Glutamatergic neuron (in vitro differentiated cells): ENCODE results near the gene SUSD3. TPM values are rescaled to one million over a fixed set of nuclear protein-coding genes. Genes with fewer than 3 reads are reported as not detected.
A peak's percentile ranks its signal among the peaks of the same experiment; 100 is the strongest.

Experiments used
- DNase-seq: peaks from one replicate; pipeline ENCODE4 v3.0.0; 2022
- H3K27ac Mint-ChIP-seq: one replicate; pipeline ENCODE4 v1.8.0; 2020; ENCODE audit warnings: mild to moderate bottlenecking, mixed read lengths, inconsistent platforms; ENCODE audit not compliant: unreplicated experiment
- H3K27me3 Mint-ChIP-seq: one replicate; pipeline ENCODE4 v1.8.0; 2020; ENCODE audit warnings: mild to moderate bottlenecking, moderate library complexity, mixed read lengths, inconsistent platforms; ENCODE audit not compliant: unreplicated experiment
- H3K36me3 Mint-ChIP-seq: one replicate; pipeline ENCODE4 v1.8.0; 2020; ENCODE audit warnings: mild to moderate bottlenecking, mixed read lengths, inconsistent platforms; ENCODE audit not compliant: unreplicated experiment
- H3K4me1 Mint-ChIP-seq: one replicate; pipeline ENCODE4 v1.8.0; 2020; ENCODE audit warnings: mild to moderate bottlenecking, low read depth, mixed read lengths, inconsistent platforms; ENCODE audit not compliant: unreplicated experiment
- H3K4me3 Mint-ChIP-seq: one replicate; pipeline ENCODE4 v1.8.0; 2020; ENCODE audit warnings: mild to moderate bottlenecking, mixed read lengths, inconsistent platforms; ENCODE audit not compliant: unreplicated experiment
- H3K9me3 Mint-ChIP-seq: one replicate; pipeline ENCODE4 v1.8.0; 2020; ENCODE audit warnings: mild to moderate bottlenecking, moderate library complexity, mixed read lengths, inconsistent platforms; ENCODE audit not compliant: unreplicated experiment
- total RNA-seq: library from RNA; stranded (reverse); fragmentation: NEBNext Ultra II Directional; extraction: Animal tissue kit (Norgen Biotek cat#: 25700); gene quantifications from one replicate; pipeline ENCODE4 v1.2.1, GENCODE V29; 2021; ENCODE audit not compliant: unreplicated experiment
- TF ChIP-seq, protein P1 (sequence below): fragments of 200-600 bp; sonication (generic); IDR thresholded peaks from one replicate; pipeline ENCODE4 v1.5.0; 2021; ENCODE audit not compliant: partially characterized antibody, unreplicated experiment

The SUSD3 gene
- total RNA-seq, 1 donor from 2014 or later: not detected

DNA sequence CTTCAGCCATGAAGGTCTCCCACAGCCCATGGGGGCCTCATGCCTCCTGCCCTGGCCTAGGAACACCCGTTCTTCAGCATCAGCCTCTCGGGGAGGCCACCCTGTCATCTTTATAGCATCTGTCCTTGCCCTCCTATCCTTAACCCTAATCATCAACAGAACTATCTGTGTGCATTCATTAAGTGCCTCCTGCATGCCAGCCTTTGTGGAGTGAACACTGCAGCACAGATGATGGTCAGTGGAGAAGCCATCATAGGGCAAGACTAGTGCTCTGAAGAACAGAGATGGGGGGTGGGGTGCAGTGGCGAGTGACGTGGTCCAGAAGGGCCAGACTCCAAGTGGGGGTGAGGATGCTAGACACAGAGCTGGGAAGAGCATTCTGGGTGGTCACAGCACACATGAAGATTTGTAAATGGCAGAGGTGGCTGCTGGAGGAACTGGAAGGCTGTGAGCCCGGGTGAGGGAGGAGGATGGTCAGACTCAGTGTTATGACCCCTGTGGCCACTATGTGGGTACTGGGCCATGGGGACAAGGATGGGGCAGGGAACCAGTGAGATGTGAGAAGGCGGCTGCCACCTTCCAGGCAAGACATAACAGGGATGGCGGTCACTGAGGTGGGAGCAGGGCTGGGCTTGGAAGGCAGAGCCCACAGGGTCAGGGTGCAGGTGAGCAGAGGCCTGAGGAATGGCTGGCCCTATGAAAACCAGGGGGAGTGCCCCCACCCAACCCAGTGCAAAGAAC is 33.9 kb downstream of the SUSD3 start:
- no peak overlapping the region for H3K27ac Mint-ChIP-seq
- peaks cover 8% of the 10 kb centered on the region for H3K9me3 Mint-ChIP-seq
- peak; percentile 11 for DNase-seq
- TF ChIP-seq, protein P1, sequence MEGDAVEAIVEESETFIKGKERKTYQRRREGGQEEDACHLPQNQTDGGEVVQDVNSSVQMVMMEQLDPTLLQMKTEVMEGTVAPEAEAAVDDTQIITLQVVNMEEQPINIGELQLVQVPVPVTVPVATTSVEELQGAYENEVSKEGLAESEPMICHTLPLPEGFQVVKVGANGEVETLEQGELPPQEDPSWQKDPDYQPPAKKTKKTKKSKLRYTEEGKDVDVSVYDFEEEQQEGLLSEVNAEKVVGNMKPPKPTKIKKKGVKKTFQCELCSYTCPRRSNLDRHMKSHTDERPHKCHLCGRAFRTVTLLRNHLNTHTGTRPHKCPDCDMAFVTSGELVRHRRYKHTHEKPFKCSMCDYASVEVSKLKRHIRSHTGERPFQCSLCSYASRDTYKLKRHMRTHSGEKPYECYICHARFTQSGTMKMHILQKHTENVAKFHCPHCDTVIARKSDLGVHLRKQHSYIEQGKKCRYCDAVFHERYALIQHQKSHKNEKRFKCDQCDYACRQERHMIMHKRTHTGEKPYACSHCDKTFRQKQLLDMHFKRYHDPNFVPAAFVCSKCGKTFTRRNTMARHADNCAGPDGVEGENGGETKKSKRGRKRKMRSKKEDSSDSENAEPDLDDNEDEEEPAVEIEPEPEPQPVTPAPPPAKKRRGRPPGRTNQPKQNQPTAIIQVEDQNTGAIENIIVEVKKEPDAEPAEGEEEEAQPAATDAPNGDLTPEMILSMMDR: no peak
- H3K36me3 Mint-ChIP-seq: no peaks in the 10 kb centered on the region
- no peak overlapping the region for H3K4me3 Mint-ChIP-seq
- H3K4me1 Mint-ChIP-seq: peaks cover 2% of the 10 kb centered on the region
- H3K27me3 Mint-ChIP-seq: peaks cover 7% of the 10 kb centered on the region

- H3K4me1 Mint-ChIP-seq: peaks cover 5% of the 10 kb centered on the region
- no peak overlapping the region for H3K4me3 Mint-ChIP-seq
- TF ChIP-seq, protein P1: no peak
- peak; percentile 17 for DNase-seq
- peaks cover 8% of the 10 kb centered on the region for H3K9me3 Mint-ChIP-seq
- H3K36me3 Mint-ChIP-seq: no peaks in the 10 kb centered on the region
- H3K27me3 Mint-ChIP-seq: peaks cover 5% of the 10 kb centered on the region
- H3K27ac Mint-ChIP-seq: no peak overlapping the region
These were observed 34.8 kb downstream of the SUSD3 start for GRCh38 chr9:93093127-93093876.

- no peak overlapping the region for H3K27ac Mint-ChIP-seq
- H3K36me3 Mint-ChIP-seq: no peaks in the 10 kb centered on the region
- TF ChIP-seq, protein P1: no peak
- H3K9me3 Mint-ChIP-seq: peaks cover 8% of the 10 kb centered on the region
- H3K27me3 Mint-ChIP-seq: peaks cover 2% of the 10 kb centered on the region
- peak; percentile 18 for DNase-seq
- peaks cover 5% of the 10 kb centered on the region for H3K4me1 Mint-ChIP-seq
- peak overlapping the region; percentile 82 for H3K4me3 Mint-ChIP-seq
These were observed 35.6 kb downstream of the SUSD3 start for GRCh38 chr9:93093877-93094657.

- Mint-ChIP-seq H3K36me3 (no peaks in the 10 kb centered on the region), H3K4me3 (peak overlapping the region; percentile 82), H3K27me3 (peaks cover 2% of the 10 kb centered on the region), H3K27ac (peak overlapping the region; percentile 83), H3K9me3 (peaks cover 8% of the 10 kb centered on the region), H3K4me1 (peaks cover 5% of the 10 kb centered on the region)
- peak; percentile 16 for DNase-seq
- TF ChIP-seq, protein P1: no peak
These were observed 36.2 kb downstream of the SUSD3 start for GRCh38 chr9:93094658-93095204.
